Renal cortical epithelial cell (primary cell): Measurements from ENCODE around the gene PTPRS. TPM values are rescaled to one million over a fixed set of nuclear protein-coding genes. Genes with fewer than 3 reads are reported as not detected.

ENCODE experiments used
- total RNA-seq: library from RNA; depleted of rRNA; stranded (reverse); fragments of >200 nt; gene quantifications from 2 replicates; pipeline ENCODE4 v1.2.3, GENCODE V29; 2014

Gene PTPRS
- total RNA-seq, 1 donor from 2014 or later: 119 TPM

Other genes starting within 250 kb of the PTPRS start
- not detected in 2 replicates for gene ZNRF4, start 114.6 kb upstream of the PTPRS start, total RNA-seq
- gene TINCR, start 227.1 kb upstream of the PTPRS start, total RNA-seq: not detected in 2 replicates